ENCODE data around the gene TMEM132C.
"Not testable (repeated sequence)": the region's sequence is repeated elsewhere in the genome, so short reads cannot be mapped to it uniquely, and the experiment has no call there.

The TMEM132C gene

DNA sequence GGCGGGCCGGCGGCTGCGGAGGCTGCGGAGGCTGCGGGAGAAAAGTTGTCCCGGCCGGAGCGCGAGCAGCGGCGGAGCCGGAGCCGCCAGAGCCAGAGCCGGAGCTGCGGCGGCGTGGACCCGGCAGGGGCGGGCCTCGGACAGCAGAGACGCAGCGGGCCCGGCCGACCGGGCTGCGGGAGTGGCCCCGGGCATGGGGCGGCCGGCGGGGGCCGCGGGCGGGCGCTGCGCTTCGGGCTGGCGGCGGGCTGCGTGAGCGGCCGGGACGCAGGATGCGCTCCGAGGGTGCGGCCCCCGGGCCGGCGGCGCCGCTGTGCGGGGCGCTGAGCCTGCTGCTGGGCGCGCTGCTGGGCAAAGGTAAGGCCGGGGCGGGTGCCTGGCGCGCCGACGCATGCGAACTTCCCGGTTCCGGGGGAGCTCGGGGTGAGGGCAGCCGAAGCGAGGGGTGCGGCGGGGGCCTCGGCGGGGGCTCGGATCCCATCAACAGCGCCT lies at the start of gene TMEM132C:
TSS of gene TMEM132C (plus strand) at position 40 of the 492 bp plus-strand sequence. CDS start at position 273, 233 bp downstream.
- no peak for DNase-seq (ENCODE audit: low read depth in 1 of 2, low spot score in 1 of 2)

DNA sequence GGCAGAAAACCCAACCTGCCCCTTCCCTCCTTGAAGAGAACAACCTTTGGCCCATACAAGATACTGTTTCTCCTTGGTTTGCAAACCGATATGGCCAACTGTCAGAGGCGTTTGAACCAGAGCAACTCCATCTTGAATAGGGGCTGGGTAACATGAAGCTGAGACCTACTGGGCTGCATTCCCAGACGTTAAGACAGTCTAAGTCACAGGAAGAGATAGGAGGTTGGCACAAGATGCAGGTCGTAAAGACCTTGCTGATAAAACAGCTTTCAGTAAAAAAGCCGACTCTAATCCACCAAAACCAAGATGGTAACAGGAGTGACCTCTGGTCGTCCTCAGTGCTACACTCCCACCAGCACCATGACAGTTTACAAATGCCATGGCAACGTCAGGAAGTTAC lies 42.7 kb upstream of the TMEM132C start:
- no peak for DNase-seq (ENCODE audit: low read depth in 1 of 2, low spot score in 1 of 2)

DNA sequence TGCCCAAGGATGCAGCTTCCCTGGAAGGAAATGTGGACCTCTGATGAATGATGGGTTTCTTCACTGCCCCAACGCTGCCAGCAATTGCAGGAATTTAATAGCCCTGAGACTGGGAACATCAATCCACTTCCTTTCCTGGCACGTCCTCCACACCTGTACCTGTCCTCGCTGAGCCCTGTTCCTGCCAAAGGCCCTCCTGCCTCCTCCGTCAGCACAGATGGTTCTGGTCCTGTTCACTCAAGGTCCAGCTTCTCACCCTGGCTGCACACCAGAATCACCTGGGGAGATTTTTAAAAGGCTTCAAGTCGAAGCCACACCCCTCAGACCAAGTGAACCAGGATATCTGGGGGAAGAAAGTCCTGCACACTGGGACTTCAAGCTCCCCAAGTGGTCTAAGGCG lies 38.4 kb upstream of the TMEM132C start:
- DNase-seq (ENCODE audit: low read depth in 1 of 2, low spot score in 1 of 2), result no peak

DNA sequence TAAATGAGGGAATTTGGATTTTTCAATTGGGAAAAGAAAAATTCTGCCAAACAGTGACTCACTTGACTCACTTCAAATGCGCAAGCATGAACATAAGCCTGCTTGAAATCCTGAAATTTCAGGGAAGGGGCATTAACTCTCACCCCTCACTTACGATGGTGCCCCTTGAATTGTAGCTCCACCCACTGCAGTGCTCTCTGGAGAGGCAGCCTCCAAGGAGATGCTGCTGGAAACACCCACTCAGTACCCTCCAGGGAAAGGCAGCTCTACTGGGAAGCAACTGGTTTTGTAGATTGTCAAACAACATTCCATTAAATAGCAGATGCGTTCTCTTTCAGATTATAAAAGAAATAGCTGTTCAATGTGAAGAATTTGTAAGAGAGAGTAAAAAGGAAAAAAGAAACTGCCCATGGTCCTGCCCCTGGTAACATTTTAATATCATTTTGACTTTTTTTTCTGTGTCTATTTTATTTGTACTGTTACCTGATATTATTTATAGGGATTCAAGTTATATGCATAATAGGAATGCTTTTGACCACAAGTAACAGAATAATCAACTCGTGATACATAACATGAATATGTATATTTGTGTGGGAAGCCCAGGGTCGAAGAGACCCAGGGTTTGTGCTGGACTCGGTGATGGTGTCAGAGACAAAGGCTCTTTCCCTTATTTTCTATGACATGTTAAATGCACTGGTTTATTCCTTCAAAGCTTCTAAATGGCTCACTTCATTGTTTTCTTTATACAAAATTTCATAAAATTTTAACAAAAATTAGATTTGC lies 31.1 kb upstream of the TMEM132C start:
- no peak for DNase-seq (ENCODE audit: low read depth in 1 of 2, low spot score in 1 of 2)

DNA sequence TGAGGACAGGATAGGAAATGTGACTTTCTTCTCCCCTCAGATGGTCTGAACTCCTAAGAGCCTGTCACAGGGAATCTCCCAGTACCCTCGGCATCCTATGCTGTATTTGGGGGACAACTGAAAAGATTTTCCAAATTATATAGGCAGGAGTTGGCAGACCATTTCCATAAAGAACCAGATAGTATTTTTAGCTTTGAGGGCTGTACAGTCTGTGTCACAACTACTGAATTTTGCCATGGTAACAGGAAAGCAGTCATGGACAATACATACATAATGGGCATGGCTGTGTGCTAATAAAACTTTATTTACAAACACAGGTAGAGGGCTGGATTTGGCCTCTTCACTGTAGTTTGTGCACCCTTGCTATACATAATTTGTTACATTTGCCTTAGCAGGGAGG lies 30.4 kb upstream of the TMEM132C start:
- no peak for DNase-seq (ENCODE audit: low read depth in 1 of 2, low spot score in 1 of 2)

DNA sequence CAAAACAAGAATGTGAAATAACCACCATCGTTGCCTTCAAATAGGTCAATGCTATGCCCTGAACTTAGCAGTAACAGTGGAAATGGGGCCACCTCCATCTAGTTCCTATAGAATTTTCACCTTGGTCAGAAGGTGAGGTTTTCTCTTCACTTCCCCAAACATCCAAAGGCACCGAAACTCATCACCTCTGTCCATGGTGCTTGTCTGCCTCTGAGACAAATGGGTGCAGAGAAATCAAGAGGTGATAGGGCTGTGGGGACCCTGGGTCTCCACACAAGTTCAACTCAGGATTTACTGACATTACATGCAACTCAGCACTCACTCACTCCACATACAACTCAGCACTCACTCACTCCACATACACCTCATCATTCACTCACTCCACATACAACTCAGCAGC lies 26.2 kb upstream of the TMEM132C start:
- no peak for DNase-seq (ENCODE audit: low read depth in 1 of 2, low spot score in 1 of 2)

DNA sequence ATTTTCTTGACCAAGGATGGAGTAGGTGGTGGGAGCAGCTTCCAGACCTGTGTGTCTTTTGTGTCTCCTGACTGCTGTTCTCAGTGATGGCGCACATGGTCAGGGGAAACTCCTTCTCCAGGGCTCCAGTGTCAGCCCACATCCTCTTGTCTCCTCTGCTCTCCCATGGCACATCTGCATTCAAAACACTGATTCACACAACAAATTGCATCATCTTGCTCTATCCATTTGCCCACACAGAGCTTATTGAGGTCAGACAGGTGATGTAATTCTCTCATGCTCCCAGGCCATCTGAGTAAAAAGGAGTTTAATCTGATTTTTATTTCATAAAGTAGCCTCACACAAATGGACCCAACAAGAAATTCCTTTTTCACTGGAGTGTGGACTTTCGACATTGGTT lies 21.8 kb upstream of the TMEM132C start:
- no peak for DNase-seq (ENCODE audit: low read depth in 1 of 2, low spot score in 1 of 2)

DNA sequence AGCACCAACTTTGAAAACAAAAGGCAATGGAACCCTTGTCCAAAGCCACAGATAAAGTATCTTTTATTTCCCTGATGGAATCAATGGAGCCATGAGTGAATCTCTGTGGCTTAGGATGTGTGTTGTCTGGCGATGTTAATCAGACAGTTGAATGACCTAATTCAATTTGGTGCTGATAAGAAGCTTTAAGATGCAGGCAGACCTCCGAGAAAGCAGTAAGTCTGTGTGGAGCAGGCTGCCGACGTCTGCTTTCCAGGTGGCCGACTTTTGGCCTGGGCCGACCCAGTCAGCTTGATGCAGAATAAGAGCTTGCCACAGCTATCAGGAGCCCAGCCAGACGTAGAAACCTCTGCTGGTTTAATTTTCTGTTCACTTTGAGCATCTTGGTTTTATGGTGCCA lies 21.1 kb upstream of the TMEM132C start:
- DNase-seq (ENCODE audit: low read depth in 1 of 2, low spot score in 1 of 2), result no peak

DNA sequence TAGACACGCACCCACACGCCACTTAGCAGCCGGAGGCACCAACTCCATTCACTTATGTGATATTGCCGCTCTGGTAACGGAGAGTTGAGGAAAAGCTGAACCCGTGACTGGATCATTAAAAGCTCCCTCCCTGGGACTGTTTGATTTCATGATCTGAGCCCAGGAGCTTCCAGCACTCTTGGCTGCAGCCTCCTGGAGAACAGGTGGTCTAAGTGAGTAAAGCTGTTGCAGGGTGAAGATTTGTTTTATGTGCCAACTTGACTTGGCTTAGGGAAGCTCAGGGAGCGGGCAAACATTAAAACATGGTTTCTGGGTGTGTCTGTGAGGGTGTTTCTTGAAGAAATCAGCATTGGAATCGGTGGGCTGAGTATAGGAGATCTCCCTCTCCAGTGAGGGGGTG lies 16.9 kb upstream of the TMEM132C start:
- no peak for DNase-seq (ENCODE audit: low read depth in 1 of 2, low spot score in 1 of 2)

DNA sequence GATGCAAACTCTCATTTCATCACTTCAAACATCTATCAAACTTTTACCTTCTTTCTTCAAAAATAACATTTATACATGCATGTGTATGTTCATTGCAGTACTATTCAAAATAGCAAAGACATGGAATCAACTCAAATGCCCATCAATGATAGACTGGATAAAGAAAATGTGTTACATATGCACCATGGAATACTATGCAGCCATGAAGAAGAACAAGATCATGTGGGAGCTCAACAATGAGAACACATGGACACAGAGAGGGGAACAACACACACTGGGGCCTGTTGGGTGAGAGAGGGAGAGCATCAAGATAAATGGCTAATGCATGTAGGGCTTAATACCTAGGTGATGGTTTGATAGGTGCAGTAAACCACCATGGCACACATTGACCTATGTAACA lies 13.1 kb upstream of the TMEM132C start:
- DNase-seq (ENCODE audit: low read depth in 1 of 2, low spot score in 1 of 2), result not testable (repeated sequence)

DNA sequence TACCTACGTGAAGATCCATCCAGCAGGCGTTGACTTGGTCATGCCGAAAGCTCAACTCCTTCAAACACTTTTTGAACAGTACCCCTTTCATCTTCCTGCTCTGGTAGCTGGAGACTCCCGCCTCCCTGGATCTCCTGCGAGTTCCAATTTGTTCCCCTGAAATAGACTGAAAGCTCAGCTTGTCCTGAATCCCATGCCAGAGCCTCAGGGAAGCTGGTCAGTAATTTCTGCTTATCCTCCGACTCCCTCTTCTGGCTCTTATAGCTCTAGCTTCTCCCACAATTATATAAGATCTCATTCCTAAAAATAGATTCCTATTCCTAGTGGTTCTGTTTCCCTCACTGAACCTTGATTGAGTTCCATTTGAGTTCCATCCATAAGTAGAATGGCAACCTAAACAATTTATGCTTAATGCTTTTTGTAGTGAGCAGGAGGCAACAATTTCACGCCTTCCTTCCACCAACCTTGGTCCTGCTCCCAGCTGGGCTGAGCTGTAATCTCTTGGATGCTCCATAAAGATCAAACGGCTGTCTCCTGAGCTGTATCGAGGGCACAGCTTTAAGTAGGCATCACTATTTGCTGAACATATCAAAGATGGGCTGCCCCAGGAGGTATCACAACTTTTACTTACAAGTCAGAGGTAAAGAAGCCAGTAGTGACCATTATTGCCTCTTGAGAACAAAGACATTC lies 8.0 kb upstream of the TMEM132C start:
- no peak for DNase-seq (ENCODE audit: low read depth in 1 of 2, low spot score in 1 of 2)

DNA sequence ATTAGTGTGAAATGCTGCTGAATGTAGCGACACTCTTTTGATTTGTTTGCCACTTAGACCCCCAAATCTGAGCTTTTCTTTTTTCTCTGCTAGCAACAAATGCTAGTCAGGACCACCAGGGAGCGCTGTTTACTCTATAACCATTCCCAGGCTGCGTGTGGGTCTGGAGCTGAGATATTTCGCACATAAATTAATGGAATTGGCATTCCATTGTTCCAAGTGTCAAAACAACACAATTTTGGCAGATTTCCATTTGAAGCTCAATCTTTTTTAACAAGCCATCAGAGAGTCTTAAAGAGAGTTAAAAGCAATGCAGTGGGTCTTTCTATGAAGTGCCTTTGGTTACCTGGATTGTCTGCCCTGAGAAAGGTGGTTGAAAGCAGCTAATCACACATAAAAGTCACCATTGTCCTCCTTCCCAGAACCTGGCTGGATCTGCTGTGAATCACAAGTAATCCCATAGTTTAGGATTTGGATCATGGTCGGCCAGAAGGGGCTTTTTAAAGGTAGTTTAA lies 7.4 kb upstream of the TMEM132C start:
- no peak for DNase-seq (ENCODE audit: low read depth in 1 of 2, low spot score in 1 of 2)

DNA sequence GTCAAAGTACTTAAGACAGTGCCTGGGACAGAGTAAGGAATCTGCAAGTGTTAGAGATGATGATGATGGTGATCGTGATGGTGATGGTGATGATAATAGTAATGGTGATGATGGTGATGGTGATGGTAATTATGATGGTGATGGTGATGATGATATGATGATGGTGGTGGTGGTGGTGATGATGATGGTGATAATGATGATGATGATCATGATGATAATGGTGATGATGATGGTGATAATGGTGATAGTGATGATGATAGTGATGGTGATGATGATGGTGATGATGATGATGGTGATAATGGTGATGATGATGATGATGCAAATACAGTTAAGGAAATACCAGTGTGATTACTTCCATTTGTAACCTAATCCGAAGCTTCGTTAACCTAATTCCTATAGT lies 5.2 kb upstream of the TMEM132C start:
- no peak for DNase-seq (ENCODE audit: low read depth in 1 of 2, low spot score in 1 of 2)

DNA sequence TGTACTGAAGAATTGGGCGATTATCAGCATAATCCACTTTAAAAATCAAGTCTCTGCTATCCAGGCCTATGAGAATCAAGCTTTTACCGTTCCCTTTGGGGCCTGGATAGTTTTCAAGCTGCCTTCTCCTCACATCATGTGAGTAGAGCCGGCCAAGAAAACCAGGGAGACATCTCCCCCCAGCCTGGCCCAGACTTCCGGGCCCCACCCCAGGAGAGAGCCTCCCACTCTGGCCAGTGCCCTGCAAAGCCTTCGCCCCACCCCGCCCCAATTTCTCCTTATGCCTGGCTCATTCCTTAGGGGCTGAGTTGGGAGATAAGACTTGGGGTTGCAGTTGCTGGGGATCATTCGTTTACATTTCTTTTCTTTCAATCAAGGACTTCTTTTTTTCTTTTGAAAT lies 1.4 kb upstream of the TMEM132C start:
- no peak for DNase-seq (ENCODE audit: low read depth in 1 of 2, low spot score in 1 of 2)

DNA sequence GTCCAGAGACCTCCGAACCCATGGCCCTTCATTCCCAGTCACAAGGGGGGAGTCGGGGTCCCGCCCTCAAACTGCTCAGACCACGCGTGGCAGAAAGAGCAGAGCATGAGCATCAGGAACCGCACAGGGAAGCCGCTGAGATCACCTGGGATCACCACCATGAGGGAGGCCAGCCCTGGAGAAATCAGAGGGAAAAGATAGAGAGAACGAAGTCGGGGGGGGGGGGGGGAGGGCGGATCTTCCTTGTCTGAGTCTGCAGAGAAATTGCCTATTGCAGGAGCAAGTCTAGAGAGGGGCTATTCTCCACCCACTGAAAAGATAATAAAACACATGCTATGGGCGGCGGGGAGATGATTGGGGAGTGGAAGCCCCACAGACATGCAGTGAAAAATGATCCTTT lies 884 bp upstream of the TMEM132C start:
- no peak for DNase-seq (ENCODE audit: low read depth in 1 of 2, low spot score in 1 of 2)

DNA sequence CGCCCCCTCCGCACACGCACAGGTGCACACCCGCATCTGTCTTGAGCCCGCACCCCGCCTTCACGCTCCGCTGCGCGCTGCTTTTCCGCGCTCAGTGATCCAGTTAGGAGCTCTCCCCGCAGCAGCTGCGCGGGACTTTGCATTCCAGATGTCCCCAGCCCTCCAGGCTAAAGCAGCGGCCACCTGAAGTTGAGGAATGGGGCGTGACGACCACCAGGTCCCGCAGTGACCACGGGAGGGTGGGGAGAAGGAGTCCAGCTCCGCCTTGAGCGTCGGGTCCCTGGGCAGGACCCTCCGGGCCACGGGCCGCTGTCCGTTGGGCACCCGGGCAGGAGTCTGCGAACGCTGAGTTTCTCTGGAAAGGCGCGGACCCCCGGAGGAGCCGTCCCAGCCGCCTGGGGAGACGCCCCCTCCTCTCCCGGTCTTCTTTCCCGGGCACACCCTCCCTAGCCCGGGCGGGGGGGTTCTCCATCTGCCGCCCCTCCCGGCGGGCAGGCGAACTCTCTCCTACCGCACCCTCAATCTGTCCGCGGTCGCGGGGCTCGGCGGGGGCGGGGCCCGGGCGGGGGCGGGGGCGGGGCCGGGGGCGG lies 334 bp upstream of the TMEM132C start:
- no peak for DNase-seq (ENCODE audit: low read depth in 1 of 2, low spot score in 1 of 2)

DNA sequence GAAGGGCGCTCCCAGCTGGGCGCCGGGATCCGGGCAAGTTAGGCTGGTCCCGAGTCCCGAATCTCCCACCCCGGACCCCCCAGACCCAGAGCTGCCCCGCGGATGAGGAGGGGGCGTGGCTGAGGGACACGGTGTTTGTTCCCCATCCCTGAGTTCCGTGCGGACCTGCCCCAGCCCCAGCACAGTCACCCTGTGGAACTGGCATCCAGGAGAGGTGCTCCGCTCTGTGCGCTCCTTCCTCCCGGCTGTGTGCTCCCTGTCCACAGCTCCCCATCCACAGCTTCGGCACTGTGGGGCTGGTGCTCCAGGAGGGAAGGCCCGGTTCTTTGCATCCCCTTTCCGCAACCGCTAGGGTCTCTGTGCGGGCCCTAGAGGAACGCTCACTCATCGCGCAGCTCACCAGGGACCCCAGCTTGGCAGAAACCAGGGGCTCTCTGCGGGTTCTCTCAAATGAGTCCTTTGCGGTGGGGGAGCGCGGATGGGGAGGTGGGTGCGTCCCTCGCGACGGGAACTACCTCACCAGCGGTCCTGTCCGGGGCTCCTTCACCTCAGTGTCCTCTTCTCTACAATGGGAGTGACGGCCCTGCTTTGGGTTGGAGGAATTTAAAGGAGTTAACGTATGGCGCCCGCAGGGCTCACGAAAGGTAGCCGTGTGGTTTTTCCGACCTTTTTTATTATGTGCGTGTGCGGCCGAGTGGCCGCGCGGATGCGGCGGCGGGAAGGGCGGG lies 845 bp downstream of the TMEM132C start:
- no peak for DNase-seq (ENCODE audit: low read depth in 1 of 2, low spot score in 1 of 2)

DNA sequence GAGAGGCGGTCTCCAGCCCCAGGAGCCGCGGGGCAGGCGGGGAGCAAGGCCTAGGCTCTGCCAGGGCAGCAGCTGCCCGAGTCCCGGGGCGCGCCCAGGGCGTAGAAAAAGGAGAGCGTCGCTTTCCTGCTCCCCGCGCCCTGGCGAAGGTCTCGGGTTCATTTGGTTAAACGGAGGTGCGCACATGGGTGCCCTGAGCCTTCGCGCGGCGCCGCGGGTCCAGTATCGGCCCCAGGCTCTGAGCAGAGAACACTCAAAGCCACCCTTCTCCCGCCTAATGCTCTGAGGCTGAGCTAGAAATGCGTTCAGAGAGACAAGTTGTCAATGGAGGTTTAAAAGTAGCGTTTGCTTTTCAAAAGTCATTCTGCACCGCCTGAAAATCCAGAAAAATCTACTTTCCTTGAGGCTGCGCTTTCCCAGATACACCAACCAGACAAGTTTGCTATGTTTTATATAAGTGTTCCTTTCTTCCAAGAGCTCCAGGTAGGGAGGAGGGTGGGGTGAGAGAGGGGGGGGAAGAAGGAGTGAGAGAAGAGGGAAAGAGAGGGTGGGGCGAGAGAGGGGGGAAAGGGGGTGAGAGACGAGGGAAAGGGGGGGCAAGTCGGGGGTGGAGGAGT lies 1.5 kb downstream of the TMEM132C start:
- no peak for DNase-seq (ENCODE audit: low read depth in 1 of 2, low spot score in 1 of 2)

DNA sequence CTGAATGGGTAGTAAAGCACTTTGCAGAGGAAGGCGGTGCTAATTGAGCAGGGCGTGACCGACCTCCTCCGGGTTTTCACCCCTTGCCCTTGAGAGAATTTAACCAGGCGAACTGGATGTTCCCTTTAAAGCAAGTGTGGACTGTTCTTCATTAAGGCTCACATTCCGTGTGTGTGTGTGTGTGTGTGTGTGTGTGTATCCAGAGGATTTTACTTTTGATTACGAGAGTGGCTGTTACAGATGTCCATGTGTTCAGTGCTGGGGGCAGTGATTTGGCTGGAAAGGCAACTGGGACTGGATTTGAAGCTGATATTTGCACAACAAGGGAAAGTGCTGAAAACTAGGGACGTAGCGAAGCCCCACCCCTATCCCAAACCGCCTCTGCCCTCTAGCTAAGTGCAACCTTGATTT lies 2.2 kb downstream of the TMEM132C start:
- no peak for DNase-seq (ENCODE audit: low read depth in 1 of 2, low spot score in 1 of 2)

DNA sequence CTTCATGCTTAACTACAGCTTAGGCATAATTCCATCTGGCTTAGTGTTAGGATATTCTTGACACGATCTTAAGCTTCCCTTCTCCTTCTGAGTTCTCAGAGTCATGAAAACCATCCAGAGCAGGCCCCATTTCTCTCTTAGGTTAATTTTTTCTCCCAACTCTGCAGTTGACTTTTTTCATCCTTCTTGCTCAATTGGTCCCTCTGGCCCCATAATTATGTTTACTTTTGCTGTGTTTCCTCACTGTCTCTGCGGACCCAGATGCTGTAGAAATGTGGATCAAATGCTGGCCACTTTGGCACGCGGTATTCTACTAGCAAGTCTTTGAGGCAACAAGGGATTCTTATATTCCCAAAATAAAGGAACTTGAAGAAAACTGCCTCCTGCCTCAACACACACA lies 9.5 kb downstream of the TMEM132C start:
- no peak for DNase-seq (ENCODE audit: low read depth in 1 of 2, low spot score in 1 of 2)

DNA sequence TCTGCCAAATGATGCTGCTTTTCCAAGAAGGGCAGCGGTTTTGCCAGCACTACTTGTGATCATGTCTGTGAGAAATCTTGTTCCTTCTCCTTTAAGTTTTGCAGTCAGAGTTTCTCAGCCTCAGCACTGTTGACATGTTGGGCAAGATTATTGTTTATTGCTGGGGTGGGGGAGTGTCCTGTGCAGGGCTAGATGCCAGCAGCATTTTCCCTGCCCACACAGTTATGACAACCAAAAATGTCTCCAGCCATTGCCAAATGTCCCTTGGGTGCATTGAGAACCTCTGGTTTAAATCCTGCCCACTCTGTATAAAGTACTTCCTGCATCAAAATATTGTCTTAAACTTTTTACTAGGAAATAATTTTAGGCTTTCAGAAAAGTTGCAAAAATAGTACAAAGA lies 20.0 kb downstream of the TMEM132C start:
- DNase-seq (ENCODE audit: low read depth in 1 of 2, low spot score in 1 of 2), result no peak

Measured in activated T-helper 1 cell treated with anti-CD3 and anti-CD28 coated beads, Interleukin-2, amount 50 U/mL, for 16 hours (primary cell).